Measurements from ENCODE around the gene WNT7A. TPM values are rescaled to one million over a fixed set of nuclear protein-coding genes. Genes with fewer than 3 reads are reported as not detected.

WNT7A gene
- total RNA-seq, 2 experiments from 2014 or later = 22.4 to 24.7 TPM

DNA sequence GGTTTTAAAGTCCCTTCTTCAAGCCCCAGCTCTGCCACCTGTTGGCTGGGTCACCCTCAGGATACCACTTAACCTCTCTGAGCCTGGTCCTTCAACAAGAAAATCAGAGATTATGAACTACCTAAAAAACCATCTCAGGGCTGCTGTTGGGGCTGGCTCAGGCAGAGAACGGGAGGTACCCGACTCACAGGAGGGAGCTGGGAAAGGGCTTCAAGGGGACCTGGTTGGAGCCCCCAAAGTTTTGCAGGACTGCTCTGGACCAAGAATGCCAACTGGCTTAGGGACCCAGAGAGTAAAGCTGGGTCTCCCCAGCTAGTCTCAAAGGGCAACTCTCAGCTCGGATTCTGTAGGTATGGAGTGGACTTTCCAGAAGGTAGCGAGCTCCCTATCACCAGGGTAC is 41.5 kb downstream of the WNT7A start:
- TF ChIP-seq, protein P1, sequence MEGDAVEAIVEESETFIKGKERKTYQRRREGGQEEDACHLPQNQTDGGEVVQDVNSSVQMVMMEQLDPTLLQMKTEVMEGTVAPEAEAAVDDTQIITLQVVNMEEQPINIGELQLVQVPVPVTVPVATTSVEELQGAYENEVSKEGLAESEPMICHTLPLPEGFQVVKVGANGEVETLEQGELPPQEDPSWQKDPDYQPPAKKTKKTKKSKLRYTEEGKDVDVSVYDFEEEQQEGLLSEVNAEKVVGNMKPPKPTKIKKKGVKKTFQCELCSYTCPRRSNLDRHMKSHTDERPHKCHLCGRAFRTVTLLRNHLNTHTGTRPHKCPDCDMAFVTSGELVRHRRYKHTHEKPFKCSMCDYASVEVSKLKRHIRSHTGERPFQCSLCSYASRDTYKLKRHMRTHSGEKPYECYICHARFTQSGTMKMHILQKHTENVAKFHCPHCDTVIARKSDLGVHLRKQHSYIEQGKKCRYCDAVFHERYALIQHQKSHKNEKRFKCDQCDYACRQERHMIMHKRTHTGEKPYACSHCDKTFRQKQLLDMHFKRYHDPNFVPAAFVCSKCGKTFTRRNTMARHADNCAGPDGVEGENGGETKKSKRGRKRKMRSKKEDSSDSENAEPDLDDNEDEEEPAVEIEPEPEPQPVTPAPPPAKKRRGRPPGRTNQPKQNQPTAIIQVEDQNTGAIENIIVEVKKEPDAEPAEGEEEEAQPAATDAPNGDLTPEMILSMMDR (IDR thresholded peaks at IDR 0.05) = no peak
- CTCF ChIA-PET = interaction anchor here (0.8 kb wide), 1 partner anchor 42 kb away, joined by 3 read pairs; no protein-coding TSS in a partner anchor
- intact Hi-C loops (cut with DNase I, micrococcal nuclease) = no loop called here
- Histone ChIP-seq H3K4me1 (ENCODE audit: insufficient read depth, low read length) (peaks cover 7% of the 10 kb centered on the region), H3K9me3 (ENCODE audit: control insufficient read depth in 1 of 2, insufficient read depth in 1 of 2, low read length in 2 of 2) (no peaks in the 10 kb centered on the region), H3K27ac (ENCODE audit: low read depth in 1 of 2, low read length in 2 of 2) (no peak overlapping the region), H3K4me3 (ENCODE audit: low read length) (no peak overlapping the region), H3K27me3 (ENCODE audit: control insufficient read depth in 1 of 2, insufficient read depth in 2 of 2, low read length in 2 of 2) (no peaks in the 10 kb centered on the region), H3K36me3 (ENCODE audit: insufficient read depth, low read length) (peaks cover 6% of the 10 kb centered on the region)
- Mint-ChIP-seq H3K4me3 (no peak overlapping the region), H3K4me1 (ENCODE audit: low read depth) (peaks cover 14% of the 10 kb centered on the region), H3K9me3 (no peaks in the 10 kb centered on the region), H3K27ac (no peak overlapping the region), H3K36me3 (ENCODE audit: low read depth) (peaks cover 17% of the 10 kb centered on the region), H3K27me3 (no peaks in the 10 kb centered on the region)
- ATAC-seq (ENCODE audit: poor library complexity) (no peak), DNase-seq (no peak)
- POLR2A ChIA-PET = interaction anchor here (0.9 to 1.0 kb wide), 2 partner anchors 42 to 49 kb away, joined by 3 to 4 read pairs; no protein-coding TSS in a partner anchor

DNA sequence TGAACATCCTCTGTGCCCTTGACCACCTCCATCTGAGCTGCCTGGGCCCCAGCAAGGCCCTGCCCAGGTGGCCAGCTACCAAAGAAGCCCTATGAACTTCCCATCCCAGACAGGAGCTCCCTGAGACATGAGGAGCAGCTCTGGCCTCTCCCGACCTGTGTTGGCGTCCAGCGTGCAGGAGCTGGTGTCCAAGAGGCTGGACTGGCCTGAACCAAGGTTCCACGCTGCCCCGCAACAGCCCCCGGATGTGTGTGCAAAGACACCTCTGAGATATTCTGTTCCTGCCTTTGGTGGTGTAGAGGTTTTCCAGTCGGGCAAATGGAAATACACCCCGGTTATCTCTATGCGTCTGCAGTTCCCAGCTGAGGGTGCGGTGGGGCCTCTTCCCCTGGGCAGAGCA is 42.1 kb downstream of the WNT7A start:
- no peaks in the 10 kb centered on the region for H3K9me3 ChIP-seq (ENCODE audit: control insufficient read depth in 1 of 2, insufficient read depth in 1 of 2, low read length in 2 of 2)
- intact Hi-C loops (cut with DNase I, micrococcal nuclease) = no loop called here
- no peaks in the 10 kb centered on the region for H3K9me3 Mint-ChIP-seq
- H3K27me3 ChIP-seq (ENCODE audit: control insufficient read depth in 1 of 2, insufficient read depth in 2 of 2, low read length in 2 of 2) = no peaks in the 10 kb centered on the region
- no peak overlapping the region for H3K27ac ChIP-seq (ENCODE audit: low read depth in 1 of 2, low read length in 2 of 2)
- H3K4me3 Mint-ChIP-seq = no peak overlapping the region
- no peaks in the 10 kb centered on the region for H3K27me3 Mint-ChIP-seq
- POLR2A ChIA-PET = interaction anchor here (0.9 kb wide), 1 partner anchor 43 kb away, joined by 3 read pairs; no protein-coding TSS in a partner anchor
- ATAC-seq (ENCODE audit: poor library complexity) = no peak
- TF ChIP-seq, protein P1 (IDR thresholded peaks at IDR 0.05) = no peak
- H3K4me1 ChIP-seq (ENCODE audit: insufficient read depth, low read length) = peaks cover 7% of the 10 kb centered on the region
- H3K4me3 ChIP-seq (ENCODE audit: low read length) = no peak overlapping the region
- H3K27ac Mint-ChIP-seq = no peak overlapping the region
- no peak for DNase-seq
- peaks cover 3% of the 10 kb centered on the region for H3K36me3 ChIP-seq (ENCODE audit: insufficient read depth, low read length)
- H3K36me3 Mint-ChIP-seq (ENCODE audit: low read depth) = peaks cover 16% of the 10 kb centered on the region
- CTCF ChIA-PET = interaction anchor here (0.8 kb wide), 1 partner anchor 43 kb away, joined by 3 read pairs; no protein-coding TSS in a partner anchor
- H3K4me1 Mint-ChIP-seq (ENCODE audit: low read depth) = peaks cover 21% of the 10 kb centered on the region

DNA sequence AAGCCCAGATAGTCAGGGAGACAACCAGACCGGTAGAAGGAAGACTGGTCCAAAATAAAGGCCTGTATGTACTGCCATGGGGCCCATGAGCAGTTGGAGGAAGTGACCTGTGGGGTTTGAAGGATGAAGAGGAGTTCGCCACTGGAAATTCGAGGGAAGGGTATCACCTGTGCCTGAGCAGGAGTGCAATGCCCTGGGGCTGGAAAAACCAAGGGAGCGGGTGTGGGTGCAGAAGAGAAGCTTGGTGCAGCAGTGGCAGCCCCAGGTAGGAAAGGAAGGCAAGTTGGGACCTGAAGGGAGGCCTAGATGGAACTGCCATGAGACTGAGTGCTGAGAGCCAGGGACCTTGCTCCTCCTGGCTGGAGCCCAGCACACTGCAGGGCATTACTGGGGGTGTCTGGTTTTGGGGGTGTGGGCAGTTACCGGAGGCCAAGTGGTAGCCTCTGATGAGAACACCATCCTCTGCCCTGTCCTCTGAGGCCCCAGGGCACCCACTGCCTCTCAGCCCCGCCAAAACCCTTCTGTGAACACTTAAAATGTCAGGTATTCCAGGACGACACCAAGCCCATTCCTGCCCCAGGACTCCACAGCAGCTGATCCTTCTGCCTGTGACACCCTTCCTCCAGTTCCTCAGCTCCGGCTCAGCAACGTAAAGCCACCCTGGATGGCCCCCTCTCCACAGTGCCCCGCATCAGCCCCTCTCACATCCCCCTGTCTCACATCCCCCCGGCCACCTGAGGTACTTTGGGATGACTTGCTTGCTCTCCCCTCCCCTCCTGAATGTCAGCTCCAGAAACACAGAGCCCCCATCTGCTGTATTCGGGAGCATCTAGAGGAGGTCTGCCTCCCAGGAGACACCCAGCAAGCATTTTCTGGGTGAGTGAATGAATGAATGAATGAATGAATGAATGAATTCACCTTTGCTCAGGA is 42.9 kb downstream of the WNT7A start:
- Mint-ChIP-seq H3K27ac (no peak overlapping the region), H3K36me3 (ENCODE audit: low read depth) (peaks cover 16% of the 10 kb centered on the region), H3K4me1 (ENCODE audit: low read depth) (peaks cover 23% of the 10 kb centered on the region), H3K9me3 (no peaks in the 10 kb centered on the region), H3K27me3 (no peaks in the 10 kb centered on the region), H3K4me3 (no peak overlapping the region)
- ChIA-PET POLR2A (no interaction called here), CTCF (no interaction called here)
- DNase-seq = no peak
- Histone ChIP-seq H3K4me1 (ENCODE audit: insufficient read depth, low read length) (peaks cover 7% of the 10 kb centered on the region), H3K9me3 (ENCODE audit: control insufficient read depth in 1 of 2, insufficient read depth in 1 of 2, low read length in 2 of 2) (no peaks in the 10 kb centered on the region), H3K4me3 (ENCODE audit: low read length) (no peak overlapping the region), H3K27ac (ENCODE audit: low read depth in 1 of 2, low read length in 2 of 2) (no peak overlapping the region), H3K36me3 (ENCODE audit: insufficient read depth, low read length) (peaks cover 2% of the 10 kb centered on the region), H3K27me3 (ENCODE audit: control insufficient read depth in 1 of 2, insufficient read depth in 2 of 2, low read length in 2 of 2) (no peaks in the 10 kb centered on the region)
- intact Hi-C loops (cut with DNase I, micrococcal nuclease) = no loop called here
- TF ChIP-seq, protein P1 (IDR thresholded peaks at IDR 0.05) = no peak
- ATAC-seq (ENCODE audit: poor library complexity) = no peak

All from CD4-positive, alpha-beta T cell (primary cell).